Measurements from ENCODE around the gene LRRFIP1.
"Not testable (repeated sequence)": the region's sequence is repeated elsewhere in the genome, so short reads cannot be mapped to it uniquely, and the experiment has no call there.

Gene LRRFIP1

GRCh38 chr2:237597196-237598145 lies 29.9 kb upstream of the LRRFIP1 start:
- DNase-seq (ENCODE audit: low read depth in 2 of 2): no peak

DNA sequence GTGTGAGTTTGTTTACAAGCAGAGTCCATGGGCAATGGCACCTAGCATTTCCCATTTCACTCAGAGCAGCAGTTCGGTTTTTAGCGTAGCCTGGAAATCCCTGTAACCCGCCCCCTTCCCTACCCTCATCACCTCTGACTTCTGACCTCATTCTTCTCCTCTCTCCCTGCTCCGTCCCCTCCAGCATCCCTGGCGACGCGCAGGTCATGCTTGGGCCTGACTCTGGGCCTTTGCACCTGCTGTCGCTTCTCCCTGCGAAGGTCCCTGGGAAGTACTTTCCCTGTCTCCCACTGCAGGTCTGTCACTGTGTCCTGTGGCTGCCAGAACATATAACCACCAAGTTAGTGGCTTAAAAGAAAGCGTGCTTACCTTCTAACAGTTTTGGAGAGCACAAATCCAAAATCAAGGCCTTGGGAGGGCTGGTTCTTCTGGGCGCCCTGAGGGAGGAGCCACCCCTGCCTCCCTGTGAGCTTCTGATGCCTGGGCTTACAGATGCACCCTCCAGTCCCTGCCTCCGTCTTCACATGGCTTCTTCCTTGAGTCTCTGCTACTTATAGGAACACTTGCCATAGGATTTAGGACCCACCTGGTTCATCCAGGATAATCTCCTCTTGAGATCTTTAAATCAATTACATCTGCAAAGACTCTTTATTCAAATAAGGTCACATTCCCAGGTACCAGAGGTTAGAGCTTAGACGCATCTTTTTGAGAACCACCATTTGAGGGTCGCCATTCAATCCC lies 28.7 kb upstream of the LRRFIP1 start:
- DNase-seq (ENCODE audit: low read depth in 2 of 2): no peak

GRCh38 chr2:237599465-237600110 lies 27.8 kb upstream of the LRRFIP1 start:
- no peak for DNase-seq (ENCODE audit: low read depth in 2 of 2)

GRCh38 chr2:237600205-237600846 lies 27.1 kb upstream of the LRRFIP1 start:
- no peak for DNase-seq (ENCODE audit: low read depth in 2 of 2)

GRCh38 chr2:237601453-237602116 lies 25.8 kb upstream of the LRRFIP1 start:
- DNase-seq (ENCODE audit: low read depth in 2 of 2): no peak

GRCh38 chr2:237602409-237602808 lies 25.0 kb upstream of the LRRFIP1 start:
- DNase-seq (ENCODE audit: low read depth in 2 of 2): no peak

GRCh38 chr2:237603049-237603717 lies 24.2 kb upstream of the LRRFIP1 start:
- DNase-seq (ENCODE audit: low read depth in 2 of 2): no peak

DNA sequence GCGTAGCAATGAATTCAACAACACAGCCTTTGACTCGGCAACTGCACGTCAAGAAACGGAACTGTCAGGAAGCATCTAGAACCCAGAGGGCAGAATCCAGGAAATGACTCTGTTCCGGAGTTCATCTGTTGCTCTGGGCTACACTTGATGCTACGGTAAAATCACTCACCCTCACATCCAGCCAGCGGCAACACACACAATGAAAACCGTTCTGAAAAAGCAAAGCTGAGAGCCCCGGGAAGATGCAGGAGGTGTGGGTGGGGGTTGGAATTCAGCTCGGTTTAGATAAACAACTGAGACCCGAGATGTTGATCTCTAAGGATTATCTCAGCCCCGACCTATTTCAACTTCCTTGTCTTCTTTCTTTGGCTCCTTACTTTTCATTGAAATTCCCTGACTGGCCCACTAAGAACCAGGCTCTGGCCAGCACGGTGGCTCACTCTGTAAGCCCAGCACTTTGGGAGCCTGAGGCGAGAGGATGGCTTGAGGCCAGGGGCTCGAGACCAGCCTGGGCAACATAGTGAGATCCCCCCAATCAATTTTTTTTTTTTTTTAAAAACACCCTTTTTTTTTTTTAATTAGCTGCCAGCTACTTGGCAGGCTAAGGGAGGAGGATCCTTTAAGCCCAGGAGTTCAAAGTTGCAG lies 23.5 kb upstream of the LRRFIP1 start:
- peak in 1 of 2 donors; percentile 17 for DNase-seq (ENCODE audit: low read depth in 2 of 2)

GRCh38 chr2:237604391-237604790 lies 23.0 kb upstream of the LRRFIP1 start:
- no peak for DNase-seq (ENCODE audit: low read depth in 2 of 2)

GRCh38 chr2:237604960-237605359 lies 22.4 kb upstream of the LRRFIP1 start:
- DNase-seq (ENCODE audit: low read depth in 2 of 2): no peak

DNA sequence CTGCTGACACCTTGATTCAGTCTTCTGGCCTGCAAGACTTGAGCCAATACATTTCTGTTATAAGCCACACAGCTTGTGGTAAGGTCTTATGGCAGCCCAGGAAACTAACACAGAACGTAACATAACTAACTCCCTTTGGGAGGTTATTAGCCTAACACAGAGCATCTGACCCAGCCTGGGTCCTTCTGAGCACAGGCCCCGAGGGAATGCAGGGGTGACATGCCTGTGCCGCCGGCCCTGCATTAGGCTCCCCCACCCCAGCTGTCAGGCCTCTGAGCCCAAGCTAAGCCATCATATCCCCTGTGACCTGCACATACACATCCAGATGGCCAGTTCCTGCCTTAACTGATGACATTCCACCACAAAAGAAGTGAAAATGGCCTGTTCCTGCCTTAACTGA lies 20.9 kb upstream of the LRRFIP1 start:
- DNase-seq (ENCODE audit: low read depth in 2 of 2): not testable (repeated sequence)

DNA sequence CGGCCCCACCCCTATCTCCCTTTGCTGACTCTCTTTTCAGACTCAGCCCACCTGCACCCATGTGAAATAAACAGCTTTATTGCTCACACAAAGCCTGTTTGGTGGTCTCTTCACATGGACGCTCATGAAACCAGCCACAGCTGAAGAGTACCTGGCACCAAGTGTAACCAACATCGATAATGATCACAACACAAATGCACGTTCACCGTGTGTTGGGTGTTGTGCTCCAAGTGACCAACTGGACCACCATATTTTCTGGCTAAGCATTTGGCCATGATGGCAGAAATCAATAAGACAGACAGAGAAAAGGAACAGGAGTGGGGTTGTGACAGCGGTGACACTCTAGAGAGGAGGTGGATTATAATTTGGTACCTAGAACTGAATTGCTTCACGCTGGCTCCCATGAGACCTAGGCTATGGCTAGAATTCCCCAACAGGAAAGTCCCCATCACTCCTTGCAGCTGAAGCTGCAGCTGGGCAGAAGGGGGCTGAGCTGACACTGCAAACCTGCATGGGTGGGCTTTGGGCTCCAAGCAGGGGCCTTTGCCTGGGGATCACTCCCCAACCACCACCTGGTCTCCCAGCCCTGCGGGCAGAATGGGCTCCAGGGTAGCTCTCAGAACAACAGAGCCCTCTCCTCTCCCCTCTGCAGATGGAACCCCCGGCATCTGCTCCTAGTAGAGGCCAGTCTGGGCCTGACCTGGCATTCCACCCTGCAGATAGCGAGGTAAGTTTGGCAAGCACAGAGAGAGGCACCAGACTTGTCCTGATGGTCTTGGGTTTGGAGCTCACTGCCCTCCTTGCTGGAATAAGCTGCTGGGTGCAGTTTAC lies 14.6 kb upstream of the LRRFIP1 start:
- DNase-seq (ENCODE audit: low read depth in 2 of 2): no peak

DNA sequence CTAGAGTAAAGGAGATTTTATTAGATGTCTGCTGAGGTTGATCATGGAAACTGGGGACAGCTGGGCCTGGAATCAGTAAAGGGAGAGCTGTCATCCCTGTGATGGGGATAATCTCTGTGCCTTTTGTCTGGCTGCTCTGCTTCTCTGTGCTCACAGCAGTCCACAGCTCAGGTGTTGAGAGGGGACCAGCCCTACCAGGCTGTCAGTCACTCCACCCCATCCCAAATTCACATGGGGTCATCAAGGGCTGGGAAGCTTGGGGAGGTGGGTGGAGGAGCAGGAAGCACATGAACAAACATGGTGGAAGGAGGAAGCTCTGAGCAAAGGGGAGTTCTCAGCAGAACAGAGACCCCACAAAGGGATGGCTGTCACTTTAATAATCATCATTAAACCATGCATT lies 13.7 kb upstream of the LRRFIP1 start:
- no peak for DNase-seq (ENCODE audit: low read depth in 2 of 2)

DNA sequence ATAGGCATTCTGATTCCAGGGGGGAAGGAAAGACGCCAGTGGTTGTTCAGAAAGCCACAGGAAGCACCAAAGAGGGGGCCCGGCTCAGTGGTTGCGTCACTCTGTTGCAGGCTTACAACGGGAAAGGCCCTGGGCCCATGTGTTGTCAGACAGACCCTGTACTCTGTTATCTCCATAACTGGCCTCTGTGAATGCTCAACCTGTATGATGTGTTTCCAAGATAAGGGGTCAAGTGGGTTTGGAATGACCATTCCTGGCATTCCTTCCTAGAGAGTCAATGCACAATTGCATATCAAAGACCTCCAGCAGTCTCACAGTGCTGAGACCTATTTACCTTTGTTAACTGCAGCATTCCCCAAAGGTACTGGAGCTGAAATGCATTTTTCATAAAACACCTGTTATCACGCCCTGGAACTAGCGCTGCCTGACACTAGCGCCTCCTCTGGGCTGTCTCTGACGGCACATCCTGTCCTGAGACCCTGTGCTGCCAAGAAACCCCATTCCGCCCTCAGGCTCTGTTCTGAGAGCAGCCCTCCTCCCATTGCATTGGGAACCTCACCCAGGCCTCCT lies 13.2 kb upstream of the LRRFIP1 start:
- DNase-seq (ENCODE audit: low read depth in 2 of 2): no peak

- DNase-seq (ENCODE audit: low read depth in 2 of 2): no peak
Measured at GRCh38 chr2:237615631-237616249, 11.6 kb upstream of the LRRFIP1 start.

- no peak for DNase-seq (ENCODE audit: low read depth in 2 of 2)
Measured at GRCh38 chr2:237616373-237616733, 11.0 kb upstream of the LRRFIP1 start.

- no peak for DNase-seq (ENCODE audit: low read depth in 2 of 2)
Measured at GRCh38 chr2:237616734-237617586, 10.4 kb upstream of the LRRFIP1 start.

DNA sequence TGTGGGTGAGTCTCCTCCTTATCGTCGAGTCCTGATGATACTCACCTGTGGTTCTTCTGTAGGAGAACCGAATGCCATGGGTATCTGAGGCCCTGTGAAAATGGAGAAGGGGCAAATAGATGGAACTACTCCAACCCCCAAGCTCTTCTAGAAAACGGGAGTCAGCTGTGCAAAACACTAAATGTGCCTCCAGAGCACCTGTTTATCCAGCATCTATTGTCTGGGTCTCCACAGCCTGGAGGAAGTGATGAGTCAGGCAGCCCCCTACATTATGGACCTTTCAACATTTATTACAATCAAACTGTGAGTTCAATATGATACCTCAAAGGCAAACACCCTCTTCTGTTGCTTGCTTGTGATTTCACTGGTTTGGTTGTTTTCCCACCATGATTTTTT lies 9.8 kb upstream of the LRRFIP1 start:
- DNase-seq (ENCODE audit: low read depth in 2 of 2): no peak
